ENCODE results near the gene HEXIM1. TPM values are rescaled to one million over a fixed set of nuclear protein-coding genes. Genes with fewer than 3 reads are reported as not detected.

Gene HEXIM1
- total and polyA plus RNA-seq, 4 experiments from 2014 or later = 2.8 to 30.8 (median 17.3) TPM

DNA sequence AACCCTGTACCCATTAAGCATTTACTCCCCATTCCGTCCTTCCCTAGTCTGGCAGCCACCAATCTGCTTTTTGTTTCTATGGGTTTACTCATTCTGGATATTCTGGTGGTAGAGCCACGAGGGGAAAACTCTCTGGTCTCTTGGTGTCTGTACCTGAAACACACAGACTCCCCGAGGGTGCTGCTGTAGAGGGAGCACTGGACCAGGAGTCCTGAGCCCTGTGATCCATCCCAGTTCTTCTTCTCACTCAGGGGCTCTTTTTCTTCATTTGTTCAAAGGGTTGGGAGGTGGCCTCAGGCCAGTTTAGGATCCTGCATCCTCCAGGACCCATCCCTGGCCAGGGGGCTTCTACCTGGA is 27.5 kb downstream of the HEXIM1 start:
- Mint-ChIP-seq H3K9me3 (no peaks in the 10 kb centered on the region), H3K27me3 (no peaks in the 10 kb centered on the region), H3K4me3 (no peak overlapping the region), H3K4me1 (peaks cover 5 to 17% (median 12%) of the 10 kb centered on the region in 4 donors), H3K27ac (peak overlapping the region in 2 of 7 donors; percentile 3 to 43), H3K36me3 (no peaks in the 10 kb centered on the region)
- Histone ChIP-seq H3K4me3 (ENCODE audit: low read length in 2 of 2) (no peak overlapping the region), H3K4me1 (ENCODE audit: insufficient read depth, low read length) (peaks cover 16% of the 10 kb centered on the region), H3K27me3 (ENCODE audit: insufficient read depth, low read length) (no peaks in the 10 kb centered on the region), H3K27ac (ENCODE audit: low read depth, low read length) (no peak overlapping the region), H3K9me3 (ENCODE audit: control insufficient read depth in 1 of 2, low read length in 2 of 2) (no peaks in the 10 kb centered on the region), H3K36me3 (ENCODE audit: insufficient read depth, low read length) (no peaks in the 10 kb centered on the region)
- ChIA-PET POLR2A (ENCODE audit: partially characterized antibody) (interaction anchor here (0.6 to 1.3 kb wide), 2 partner anchors 24 to 27 kb away, joined by 3 to 5 read pairs; partner anchors contain the start of gene HEXIM1), CTCF (ENCODE audit: partially characterized antibody) (interaction anchor here (1.3 kb wide), 1 partner anchor 21 kb away, joined by 8 read pairs; no protein-coding TSS in a partner anchor)
- DNase-seq = no peak
- intact Hi-C loops (cut with micrococcal nuclease) = no loop called here

DNA sequence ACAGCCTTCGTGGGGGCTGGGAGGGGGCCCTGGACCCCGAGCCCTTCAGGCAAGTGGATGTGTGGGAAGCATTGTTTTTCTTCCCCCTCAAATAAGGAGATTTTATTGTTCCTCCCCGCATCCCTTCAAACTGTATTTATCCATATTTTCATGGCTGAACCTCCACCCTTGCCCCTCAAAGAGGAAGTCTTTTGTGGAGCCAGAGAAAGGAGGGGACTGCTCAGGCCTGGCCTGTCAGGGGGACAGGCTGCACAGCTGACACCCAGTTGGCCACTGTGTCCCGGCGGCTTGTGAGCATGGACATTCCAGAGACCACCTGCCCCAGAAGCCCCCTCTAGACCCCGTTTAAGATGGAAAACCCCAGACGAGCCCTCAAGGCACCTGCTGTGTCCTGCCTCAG is 29.3 kb downstream of the HEXIM1 start:
- H3K27me3 Mint-ChIP-seq = no peaks in the 10 kb centered on the region
- peaks cover 5 to 10% (median 7%) of the 10 kb centered on the region in 4 donors for H3K4me1 Mint-ChIP-seq
- intact Hi-C loops (cut with micrococcal nuclease) = no loop called here
- Histone ChIP-seq H3K9me3 (ENCODE audit: control insufficient read depth in 1 of 2, low read length in 2 of 2) (no peaks in the 10 kb centered on the region), H3K4me1 (ENCODE audit: insufficient read depth, low read length) (peaks cover 6% of the 10 kb centered on the region), H3K36me3 (ENCODE audit: insufficient read depth, low read length) (no peaks in the 10 kb centered on the region), H3K27ac (ENCODE audit: low read depth, low read length) (no peak overlapping the region), H3K4me3 (ENCODE audit: low read length in 2 of 2) (no peak overlapping the region), H3K27me3 (ENCODE audit: insufficient read depth, low read length) (no peaks in the 10 kb centered on the region)
- H3K4me3 Mint-ChIP-seq = no peak overlapping the region
- CTCF ChIA-PET (ENCODE audit: partially characterized antibody) = no interaction called here
- no peak overlapping the region for H3K27ac Mint-ChIP-seq
- no peak for DNase-seq
- no peaks in the 10 kb centered on the region for H3K36me3 Mint-ChIP-seq
- POLR2A ChIA-PET (ENCODE audit: partially characterized antibody) = no interaction called here
- no peaks in the 10 kb centered on the region for H3K9me3 Mint-ChIP-seq

- Histone ChIP-seq H3K4me3 (ENCODE audit: low read length in 2 of 2) (no peak overlapping the region), H3K27ac (ENCODE audit: low read depth, low read length) (no peak overlapping the region), H3K4me1 (ENCODE audit: insufficient read depth, low read length) (no peaks in the 10 kb centered on the region), H3K9me3 (ENCODE audit: control insufficient read depth in 1 of 2, low read length in 2 of 2) (no peaks in the 10 kb centered on the region), H3K36me3 (ENCODE audit: insufficient read depth, low read length) (no peaks in the 10 kb centered on the region), H3K27me3 (ENCODE audit: insufficient read depth, low read length) (no peaks in the 10 kb centered on the region)
- DNase-seq = no peak
- CTCF ChIA-PET (ENCODE audit: partially characterized antibody) = interaction anchor here (1.0 to 2.5 kb wide), 3 partner anchors 13 to 49 kb away, joined by 4 to 12 read pairs (median 4); partner anchors contain the start of gene ACBD4
- Mint-ChIP-seq H3K4me3 (no peak overlapping the region), H3K27me3 (no peaks in the 10 kb centered on the region), H3K9me3 (no peaks in the 10 kb centered on the region), H3K27ac (no peak overlapping the region), H3K36me3 (no peaks in the 10 kb centered on the region), H3K4me1 (no peaks in the 10 kb centered on the region)
- intact Hi-C loops (cut with micrococcal nuclease) = no loop called here
- POLR2A ChIA-PET (ENCODE audit: partially characterized antibody) = no interaction called here
Observed at GRCh38 chr17:45184144-45184543, 35.9 kb downstream of the HEXIM1 start.

DNA sequence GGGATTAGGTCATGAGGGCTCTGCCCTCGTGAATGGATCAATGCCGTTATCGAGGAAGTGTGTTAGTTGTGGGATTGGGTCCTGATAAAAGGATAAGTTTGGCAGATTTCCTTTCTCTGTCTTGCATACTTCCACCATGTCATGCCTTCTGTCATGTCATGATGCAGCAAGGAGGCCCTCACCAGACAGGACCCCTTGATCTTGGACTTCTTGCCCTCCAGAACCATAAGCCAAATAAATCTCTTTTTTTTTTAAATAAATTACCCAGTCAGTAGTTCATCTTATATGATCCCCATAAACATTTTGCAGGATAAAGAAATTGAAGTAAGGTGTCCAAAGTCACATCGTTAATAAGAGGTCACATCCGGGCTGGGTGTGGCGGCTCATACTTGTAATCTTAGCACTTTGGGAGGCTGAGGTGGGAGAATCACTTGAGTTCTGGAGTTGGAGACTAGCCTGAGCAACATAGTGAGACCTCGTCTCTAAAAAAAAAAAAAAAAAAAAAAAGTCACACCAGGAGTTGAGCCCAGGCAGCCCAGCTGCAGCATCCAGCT is 38.6 kb downstream of the HEXIM1 start:
- intact Hi-C loops (cut with micrococcal nuclease) = no loop called here
- CTCF ChIA-PET (ENCODE audit: partially characterized antibody) = no interaction called here
- Histone ChIP-seq H3K36me3 (ENCODE audit: insufficient read depth, low read length) (no peaks in the 10 kb centered on the region), H3K27ac (ENCODE audit: low read depth, low read length) (no peak overlapping the region), H3K27me3 (ENCODE audit: insufficient read depth, low read length) (no peaks in the 10 kb centered on the region), H3K4me3 (ENCODE audit: low read length in 2 of 2) (no peak overlapping the region), H3K9me3 (ENCODE audit: control insufficient read depth in 1 of 2, low read length in 2 of 2) (no peaks in the 10 kb centered on the region), H3K4me1 (ENCODE audit: insufficient read depth, low read length) (no peaks in the 10 kb centered on the region)
- Mint-ChIP-seq H3K36me3 (no peaks in the 10 kb centered on the region), H3K27me3 (no peaks in the 10 kb centered on the region), H3K27ac (no peak overlapping the region), H3K9me3 (no peaks in the 10 kb centered on the region), H3K4me1 (no peaks in the 10 kb centered on the region), H3K4me3 (no peak overlapping the region)
- no peak for DNase-seq
- POLR2A ChIA-PET (ENCODE audit: partially characterized antibody) = no interaction called here

DNA sequence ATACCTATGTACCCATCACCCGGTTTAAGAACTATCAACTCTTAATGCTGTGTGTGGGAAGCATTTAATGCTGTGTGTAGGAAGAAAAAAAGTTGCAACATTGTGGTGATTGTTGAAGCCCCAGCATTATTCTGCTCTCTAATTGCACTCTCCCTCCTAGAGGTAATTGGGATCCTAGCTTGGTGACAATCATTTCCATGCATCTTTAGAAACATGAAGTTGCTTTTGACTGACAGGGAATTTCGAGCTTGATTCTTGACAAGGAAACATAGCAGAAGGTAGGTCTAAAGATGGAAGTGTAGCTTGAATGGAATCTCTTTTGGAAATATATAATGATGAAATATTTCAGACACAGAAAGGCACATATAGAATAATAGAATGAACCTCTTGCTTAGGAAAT is 40.7 kb downstream of the HEXIM1 start:
- H3K27ac Mint-ChIP-seq = peak overlapping the region in 1 of 7 donors; percentile 37
- no peaks in the 10 kb centered on the region for H3K36me3 Mint-ChIP-seq
- H3K27me3 ChIP-seq (ENCODE audit: insufficient read depth, low read length) = no peaks in the 10 kb centered on the region
- no peaks in the 10 kb centered on the region for H3K9me3 ChIP-seq (ENCODE audit: control insufficient read depth in 1 of 2, low read length in 2 of 2)
- CTCF ChIA-PET (ENCODE audit: partially characterized antibody) = interaction anchor here (0.7 to 4.2 kb wide), 3 partner anchors 9 to 188 kb away, joined by 3 to 22 read pairs (median 17); partner anchors contain the start of gene ACBD4
- POLR2A ChIA-PET (ENCODE audit: partially characterized antibody) = interaction anchor here (2.0 kb wide), 1 partner anchor 40 kb away, joined by 6 read pairs; the partner anchor contains the start of gene HEXIM1
- H3K9me3 Mint-ChIP-seq = no peaks in the 10 kb centered on the region
- H3K4me3 Mint-ChIP-seq = peak overlapping the region in 1 of 8 donors; percentile 36
- no peaks in the 10 kb centered on the region for H3K4me1 ChIP-seq (ENCODE audit: insufficient read depth, low read length)
- intact Hi-C loops (cut with micrococcal nuclease) = no loop called here
- DNase-seq = no peak
- no peaks in the 10 kb centered on the region for H3K36me3 ChIP-seq (ENCODE audit: insufficient read depth, low read length)
- H3K4me3 ChIP-seq (ENCODE audit: low read length in 2 of 2) = no peak overlapping the region
- no peaks in the 10 kb centered on the region for H3K4me1 Mint-ChIP-seq
- H3K27me3 Mint-ChIP-seq = no peaks in the 10 kb centered on the region
- no peak overlapping the region for H3K27ac ChIP-seq (ENCODE audit: low read depth, low read length)

DNA sequence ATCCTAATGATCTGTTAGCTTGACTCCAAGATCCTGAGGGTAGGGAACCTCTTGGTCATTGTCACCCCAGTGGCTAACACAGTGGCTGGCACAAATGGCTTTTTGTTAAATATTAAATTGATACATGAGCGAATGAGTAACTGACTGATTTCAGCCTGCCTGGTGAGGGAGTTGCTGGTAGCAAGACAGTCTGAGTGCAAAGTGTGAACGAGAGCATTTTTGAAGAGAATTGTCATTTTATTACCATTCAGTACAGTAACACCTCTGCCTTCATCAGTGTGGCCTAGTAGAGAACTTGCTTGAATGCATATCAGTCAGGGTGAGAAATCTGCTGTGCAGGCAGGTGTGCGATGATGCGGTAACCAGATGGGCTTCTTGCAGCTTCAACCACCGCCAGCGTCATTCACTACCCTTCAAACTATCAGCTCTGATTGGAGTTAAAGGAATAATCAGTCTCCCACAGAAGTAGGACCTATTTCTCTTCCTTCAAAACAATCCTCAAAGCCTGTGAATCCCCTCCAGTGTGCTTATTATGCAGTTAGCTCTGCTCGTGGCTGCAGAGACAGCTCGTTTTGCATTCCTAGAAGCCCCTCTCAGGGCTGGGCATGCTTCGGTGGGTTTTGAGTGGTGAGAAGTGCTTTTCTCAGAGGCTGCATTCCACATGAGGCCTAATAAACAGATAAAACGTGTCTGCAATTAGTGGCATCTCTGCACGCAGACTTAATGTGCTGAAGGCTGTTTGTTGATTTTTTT is 42.4 kb downstream of the HEXIM1 start:
- DNase-seq = no peak
- no peaks in the 10 kb centered on the region for H3K4me1 Mint-ChIP-seq
- H3K4me3 Mint-ChIP-seq = no peak overlapping the region
- peak overlapping the region in 2 of 7 donors; percentile 13 to 29 for H3K27ac Mint-ChIP-seq
- CTCF ChIA-PET (ENCODE audit: partially characterized antibody) = interaction anchor here (0.8 to 4.2 kb wide), 5 partner anchors 17 to 58 kb away, joined by 3 to 22 read pairs (median 3); partner anchors contain the start of gene ACBD4
- POLR2A ChIA-PET (ENCODE audit: partially characterized antibody) = no interaction called here
- intact Hi-C loops (cut with micrococcal nuclease) = no loop called here
- H3K27ac ChIP-seq (ENCODE audit: low read depth, low read length) = no peak overlapping the region
- H3K9me3 ChIP-seq (ENCODE audit: control insufficient read depth in 1 of 2, low read length in 2 of 2) = no peaks in the 10 kb centered on the region
- no peak overlapping the region for H3K4me3 ChIP-seq (ENCODE audit: low read length in 2 of 2)
- no peaks in the 10 kb centered on the region for H3K27me3 Mint-ChIP-seq
- H3K4me1 ChIP-seq (ENCODE audit: insufficient read depth, low read length) = no peaks in the 10 kb centered on the region
- H3K36me3 ChIP-seq (ENCODE audit: insufficient read depth, low read length) = no peaks in the 10 kb centered on the region
- H3K27me3 ChIP-seq (ENCODE audit: insufficient read depth, low read length) = no peaks in the 10 kb centered on the region
- peaks cover 0 to 2% (median 0%) of the 10 kb centered on the region in 8 donors for H3K9me3 Mint-ChIP-seq
- no peaks in the 10 kb centered on the region for H3K36me3 Mint-ChIP-seq

- Mint-ChIP-seq H3K9me3 (peaks cover 0 to 2% (median 0%) of the 10 kb centered on the region in 8 donors), H3K27ac (no peak overlapping the region), H3K36me3 (no peaks in the 10 kb centered on the region), H3K4me1 (peaks cover 0 to 4% (median 2%) of the 10 kb centered on the region in 4 donors), H3K27me3 (no peaks in the 10 kb centered on the region), H3K4me3 (no peak overlapping the region)
- POLR2A ChIA-PET (ENCODE audit: partially characterized antibody) = interaction anchor here (5.0 kb wide), 1 partner anchor 46 kb away, joined by 63 read pairs; the partner anchor contains the start of gene HEXIM1
- no peaks in the 10 kb centered on the region for H3K9me3 ChIP-seq (ENCODE audit: control insufficient read depth in 1 of 2, low read length in 2 of 2)
- no peaks in the 10 kb centered on the region for H3K36me3 ChIP-seq (ENCODE audit: insufficient read depth, low read length)
- no peaks in the 10 kb centered on the region for H3K27me3 ChIP-seq (ENCODE audit: insufficient read depth, low read length)
- no peak for DNase-seq
- no peak overlapping the region for H3K27ac ChIP-seq (ENCODE audit: low read depth, low read length)
- no peaks in the 10 kb centered on the region for H3K4me1 ChIP-seq (ENCODE audit: insufficient read depth, low read length)
- intact Hi-C loops (cut with micrococcal nuclease) = loop anchor here (5.0 kb wide), 1 partner anchor 418 kb away; no protein-coding TSS in a partner anchor
- CTCF ChIA-PET (ENCODE audit: partially characterized antibody) = interaction anchor here (1.1 to 12.0 kb wide), 6 partner anchors 19 to 146 kb away, joined by 3 to 300 read pairs (median 4); partner anchors contain the start of genes ACBD4, HEXIM1 and PLCD3
- H3K4me3 ChIP-seq (ENCODE audit: low read length in 2 of 2) = no peak overlapping the region
Observed at GRCh38 chr17:45195424-45195823, 47.1 kb downstream of the HEXIM1 start.

Measured in CD4-positive, alpha-beta memory T cell (primary cell).